ENCODE data around the gene LEUTX. TPM values are rescaled to one million over a fixed set of nuclear protein-coding genes. Genes with fewer than 3 reads are reported as not detected.

The LEUTX gene
- total and polyA plus RNA-seq, 4 donors: not detected

DNA sequence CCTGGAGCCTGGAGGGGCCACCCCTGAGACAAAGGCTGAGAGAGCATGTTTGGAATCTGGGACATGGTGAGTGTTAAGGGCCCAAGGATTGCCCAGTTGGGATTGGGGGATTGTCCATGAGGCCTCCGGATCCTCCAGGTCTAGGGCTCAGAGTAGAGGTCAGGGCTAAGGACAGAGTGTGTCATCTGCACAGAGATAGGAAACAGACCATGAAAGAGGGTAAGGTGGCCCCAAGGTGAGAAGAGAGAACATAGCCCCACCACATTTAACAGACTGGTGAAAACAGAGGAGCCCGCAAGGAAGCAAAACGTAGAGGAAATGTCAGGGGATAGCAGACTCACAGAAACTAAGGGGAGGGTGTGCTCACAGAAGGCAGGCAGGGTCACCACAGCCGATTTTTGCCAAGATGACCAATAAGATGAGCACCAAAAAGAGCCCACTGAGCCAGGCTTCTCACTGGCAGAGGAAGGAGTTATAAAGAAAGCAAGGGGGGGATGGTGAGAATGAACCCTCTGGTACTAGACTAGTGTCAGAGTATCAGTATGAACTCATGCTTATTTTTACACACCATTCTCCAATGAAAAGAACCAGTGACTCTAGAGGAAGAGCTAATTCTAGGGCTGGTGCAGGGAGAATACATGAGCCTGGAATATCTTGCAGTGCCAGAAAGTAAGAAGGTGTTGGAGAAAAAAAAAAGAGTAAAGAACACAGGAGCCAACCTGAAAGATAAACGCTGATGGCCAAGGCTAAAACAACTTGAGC lies 37.8 kb downstream of the LEUTX start:
- Histone ChIP-seq H3K9ac (ENCODE audit: low read depth in 1 of 2, low read length in 2 of 2) (no peak overlapping the region), H3K36me3 (ENCODE audit: control insufficient read depth in 4 of 4, insufficient read depth in 3 of 4, low read depth in 1 of 4, low read length in 3 of 4) (peaks cover 0 to 3% (median 0%) of the 10 kb centered on the region in 4 donors)
- 90% methylated on average over 5 of the region's 5 CpGs for WGBS

DNA sequence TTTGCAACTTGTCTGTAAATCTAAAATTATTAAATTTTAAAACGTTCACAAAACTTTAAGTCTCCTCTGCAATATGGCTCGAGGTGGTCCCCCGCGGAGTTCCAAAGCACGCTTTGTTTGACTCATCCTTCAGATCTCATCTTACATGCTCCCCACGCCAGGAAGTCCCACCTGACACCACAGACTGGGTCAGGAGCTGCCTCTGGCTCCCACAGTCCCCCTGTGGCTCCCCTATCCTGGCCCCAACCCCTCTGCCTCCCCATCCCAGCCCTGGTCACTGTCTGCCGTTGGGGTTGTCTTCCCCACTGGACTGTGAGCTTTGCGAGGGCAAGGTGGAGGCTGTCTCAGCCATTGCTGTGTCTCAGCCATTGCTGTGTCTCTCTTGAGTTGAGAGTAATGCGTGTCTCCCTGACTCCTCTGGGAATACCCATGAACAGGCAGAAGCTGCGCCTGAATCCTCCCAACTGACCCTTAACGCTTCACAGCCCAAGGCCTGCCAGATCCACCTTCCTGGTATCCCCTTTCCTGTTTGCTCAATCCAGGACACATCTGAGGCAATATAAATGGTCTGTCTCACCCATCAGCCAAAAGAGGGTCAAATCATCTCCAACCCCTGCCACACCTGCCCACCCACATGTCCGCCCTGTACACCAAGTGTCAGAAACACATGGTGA lies 39.4 kb downstream of the LEUTX start:
- DNase-seq (ENCODE audit: low spot score): no peak
- H3K9ac ChIP-seq (ENCODE audit: low read depth in 1 of 2, low read length in 2 of 2): no peak overlapping the region
- WGBS: 94% methylated on average over 12 of the region's 12 CpGs

More for the DNA sequence above, 37.8 kb downstream of the LEUTX start:
- Histone ChIP-seq H3K9me3 (ENCODE audit: control insufficient read depth in 4 of 4, low read length in 3 of 4) (no peaks in the 10 kb centered on the region), H3K27ac (ENCODE audit: low read depth in 1 of 2, low read length in 2 of 2) (no peak overlapping the region), H3K4me3 (ENCODE audit: low read depth in 1 of 3, low read length in 3 of 3) (no peak overlapping the region), H3K4me1 (ENCODE audit: control insufficient read depth in 4 of 4, insufficient read depth in 4 of 4, low read length in 3 of 4) (no peaks in the 10 kb centered on the region), H3K27me3 (ENCODE audit: control insufficient read depth in 4 of 4, insufficient read depth in 4 of 4, low read length in 3 of 4) (no peaks in the 10 kb centered on the region)
- TF ChIP-seq JUND (IDR thresholded peaks at IDR 0.05) (no peak), SP1 (IDR thresholded peaks at IDR 0.05) (no peak), HNF4A (conservative IDR thresholded peaks at IDR 0.05) (no peak), YY1 (IDR thresholded peaks at IDR 0.05) (no peak), HNF4G (IDR thresholded peaks at IDR 0.05) (no peak), EGR1 (IDR thresholded peaks at IDR 0.05; ENCODE audit: low read depth in 2 of 2) (no peak), RAD21 (IDR thresholded peaks at IDR 0.05) (no peak)
- TF ChIP-seq, protein P1, sequence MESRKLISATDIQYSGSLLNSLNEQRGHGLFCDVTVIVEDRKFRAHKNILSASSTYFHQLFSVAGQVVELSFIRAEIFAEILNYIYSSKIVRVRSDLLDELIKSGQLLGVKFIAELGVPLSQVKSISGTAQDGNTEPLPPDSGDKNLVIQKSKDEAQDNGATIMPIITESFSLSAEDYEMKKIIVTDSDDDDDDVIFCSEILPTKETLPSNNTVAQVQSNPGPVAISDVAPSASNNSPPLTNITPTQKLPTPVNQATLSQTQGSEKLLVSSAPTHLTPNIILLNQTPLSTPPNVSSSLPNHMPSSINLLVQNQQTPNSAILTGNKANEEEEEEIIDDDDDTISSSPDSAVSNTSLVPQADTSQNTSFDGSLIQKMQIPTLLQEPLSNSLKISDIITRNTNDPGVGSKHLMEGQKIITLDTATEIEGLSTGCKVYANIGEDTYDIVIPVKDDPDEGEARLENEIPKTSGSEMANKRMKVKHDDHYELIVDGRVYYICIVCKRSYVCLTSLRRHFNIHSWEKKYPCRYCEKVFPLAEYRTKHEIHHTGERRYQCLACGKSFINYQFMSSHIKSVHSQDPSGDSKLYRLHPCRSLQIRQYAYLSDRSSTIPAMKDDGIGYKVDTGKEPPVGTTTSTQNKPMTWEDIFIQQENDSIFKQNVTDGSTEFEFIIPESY (IDR thresholded peaks at IDR 0.05): no peak
- DNase-seq (ENCODE audit: low spot score): no peak

DNA sequence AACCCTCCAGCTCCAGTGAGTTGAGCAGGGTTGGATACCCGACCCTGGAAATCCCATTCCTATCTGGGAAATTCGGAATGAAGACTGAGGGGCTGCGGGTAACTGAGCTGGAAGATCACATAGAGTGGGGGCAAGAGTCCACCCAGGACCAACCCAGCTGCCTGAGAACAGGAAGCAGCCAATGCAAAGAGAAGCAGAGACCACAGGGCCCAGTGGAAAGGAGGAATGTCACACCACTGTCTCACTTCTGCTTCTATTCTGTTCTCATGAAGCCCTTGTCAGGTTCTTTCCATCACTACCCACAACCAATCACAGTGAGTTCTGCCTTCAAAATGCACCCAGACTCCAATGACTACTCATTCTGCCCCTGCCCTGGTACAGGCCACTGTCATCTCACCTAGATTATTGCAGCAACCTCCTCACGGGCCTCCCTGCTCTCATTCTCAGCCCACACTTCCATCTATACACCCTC lies 40.0 kb downstream of the LEUTX start:
- TF ChIP-seq YY1 (IDR thresholded peaks at IDR 0.05) (no peak), EGR1 (IDR thresholded peaks at IDR 0.05; ENCODE audit: low read depth in 2 of 2) (no peak), GABPA (IDR thresholded peaks at IDR 0.05 in 1 of 2, conservative IDR thresholded peaks at IDR 0.05 in 1 of 2) (no peak)
- TF ChIP-seq, protein P2, sequence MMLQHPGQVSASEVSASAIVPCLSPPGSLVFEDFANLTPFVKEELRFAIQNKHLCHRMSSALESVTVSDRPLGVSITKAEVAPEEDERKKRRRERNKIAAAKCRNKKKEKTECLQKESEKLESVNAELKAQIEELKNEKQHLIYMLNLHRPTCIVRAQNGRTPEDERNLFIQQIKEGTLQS (IDR thresholded peaks at IDR 0.05): no peak
- TF ChIP-seq, protein P3, sequence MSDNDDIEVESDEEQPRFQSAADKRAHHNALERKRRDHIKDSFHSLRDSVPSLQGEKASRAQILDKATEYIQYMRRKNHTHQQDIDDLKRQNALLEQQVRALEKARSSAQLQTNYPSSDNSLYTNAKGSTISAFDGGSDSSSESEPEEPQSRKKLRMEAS (IDR thresholded peaks at IDR 0.05): no peak
- H3K4me1 ChIP-seq (ENCODE audit: control insufficient read depth in 4 of 4, insufficient read depth in 4 of 4, low read length in 3 of 4): peaks cover 1 to 3% (median 3%) of the 10 kb centered on the region in 4 donors
- H3K9me3 ChIP-seq (ENCODE audit: control insufficient read depth in 4 of 4, low read length in 3 of 4): no peaks in the 10 kb centered on the region
- no peak overlapping the region for H3K4me3 ChIP-seq (ENCODE audit: low read depth in 1 of 3, low read length in 3 of 3)
- DNase-seq (ENCODE audit: low spot score): no peak
- H3K27me3 ChIP-seq (ENCODE audit: control insufficient read depth in 4 of 4, insufficient read depth in 4 of 4, low read length in 3 of 4): no peaks in the 10 kb centered on the region
- no peak overlapping the region for H3K27ac ChIP-seq (ENCODE audit: low read depth in 1 of 2, low read length in 2 of 2)
- no peak overlapping the region for H3K9ac ChIP-seq (ENCODE audit: low read depth in 1 of 2, low read length in 2 of 2)
- peaks cover 0 to 3% (median 0%) of the 10 kb centered on the region in 4 donors for H3K36me3 ChIP-seq (ENCODE audit: control insufficient read depth in 4 of 4, insufficient read depth in 3 of 4, low read depth in 1 of 4, low read length in 3 of 4)
- WGBS: 92% methylated on average over 4 of the region's 4 CpGs

More for the DNA sequence above, 39.4 kb downstream of the LEUTX start:
- Histone ChIP-seq H3K27ac (ENCODE audit: low read depth in 1 of 2, low read length in 2 of 2) (no peak overlapping the region), H3K4me1 (ENCODE audit: control insufficient read depth in 4 of 4, insufficient read depth in 4 of 4, low read length in 3 of 4) (no peaks in the 10 kb centered on the region), H3K4me3 (ENCODE audit: low read depth in 1 of 3, low read length in 3 of 3) (no peak overlapping the region), H3K36me3 (ENCODE audit: control insufficient read depth in 4 of 4, insufficient read depth in 3 of 4, low read depth in 1 of 4, low read length in 3 of 4) (peaks cover 0 to 3% (median 0%) of the 10 kb centered on the region in 4 donors), H3K27me3 (ENCODE audit: control insufficient read depth in 4 of 4, insufficient read depth in 4 of 4, low read length in 3 of 4) (no peaks in the 10 kb centered on the region), H3K9me3 (ENCODE audit: control insufficient read depth in 4 of 4, low read length in 3 of 4) (no peaks in the 10 kb centered on the region)
- TF ChIP-seq FOXA2 (IDR thresholded peaks at IDR 0.05) (no peak), NR2F2 (IDR thresholded peaks at IDR 0.05) (no peak), JUND (IDR thresholded peaks at IDR 0.05) (no peak), HNF4G (IDR thresholded peaks at IDR 0.05) (no peak), RAD21 (IDR thresholded peaks at IDR 0.05) (no peak), TAF1 (conservative IDR thresholded peaks at IDR 0.05) (no peak)

All from liver (tissue), 9 donors.